ENCODE measurements around the gene RREB1. TPM values are rescaled to one million over a fixed set of nuclear protein-coding genes. Genes with fewer than 3 reads are reported as not detected.

RREB1 gene
- total RNA-seq, 1 donor from 2014 or later, result 29.3 TPM

- no peak overlapping the region for H3K4me3 ChIP-seq (ENCODE audit: low read depth, low read length)
- no peaks in the 10 kb centered on the region for H3K36me3 ChIP-seq (ENCODE audit: control insufficient read depth, insufficient read depth, low read length)
- no peak for DNase-seq (ENCODE audit: low read depth)
- TF ChIP-seq, protein P1, sequence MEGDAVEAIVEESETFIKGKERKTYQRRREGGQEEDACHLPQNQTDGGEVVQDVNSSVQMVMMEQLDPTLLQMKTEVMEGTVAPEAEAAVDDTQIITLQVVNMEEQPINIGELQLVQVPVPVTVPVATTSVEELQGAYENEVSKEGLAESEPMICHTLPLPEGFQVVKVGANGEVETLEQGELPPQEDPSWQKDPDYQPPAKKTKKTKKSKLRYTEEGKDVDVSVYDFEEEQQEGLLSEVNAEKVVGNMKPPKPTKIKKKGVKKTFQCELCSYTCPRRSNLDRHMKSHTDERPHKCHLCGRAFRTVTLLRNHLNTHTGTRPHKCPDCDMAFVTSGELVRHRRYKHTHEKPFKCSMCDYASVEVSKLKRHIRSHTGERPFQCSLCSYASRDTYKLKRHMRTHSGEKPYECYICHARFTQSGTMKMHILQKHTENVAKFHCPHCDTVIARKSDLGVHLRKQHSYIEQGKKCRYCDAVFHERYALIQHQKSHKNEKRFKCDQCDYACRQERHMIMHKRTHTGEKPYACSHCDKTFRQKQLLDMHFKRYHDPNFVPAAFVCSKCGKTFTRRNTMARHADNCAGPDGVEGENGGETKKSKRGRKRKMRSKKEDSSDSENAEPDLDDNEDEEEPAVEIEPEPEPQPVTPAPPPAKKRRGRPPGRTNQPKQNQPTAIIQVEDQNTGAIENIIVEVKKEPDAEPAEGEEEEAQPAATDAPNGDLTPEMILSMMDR (IDR thresholded peaks at IDR 0.05; ENCODE audit: insufficient read depth, low read length, poor library complexity, severe bottlenecking), result no peak
- H3K27me3 ChIP-seq (ENCODE audit: control insufficient read depth, insufficient read depth, low read length), result no peaks in the 10 kb centered on the region
Measured at GRCh38 chr6:7071405-7071804, 36.4 kb upstream of the RREB1 start.

GRCh38 chr6:7073082-7073820 lies 34.5 kb upstream of the RREB1 start:
- H3K36me3 ChIP-seq (ENCODE audit: control insufficient read depth, insufficient read depth, low read length), result no peaks in the 10 kb centered on the region
- TF ChIP-seq, protein P1 (IDR thresholded peaks at IDR 0.05; ENCODE audit: insufficient read depth, low read length, poor library complexity, severe bottlenecking), result no peak
- H3K27me3 ChIP-seq (ENCODE audit: control insufficient read depth, insufficient read depth, low read length), result no peaks in the 10 kb centered on the region
- no peak overlapping the region for H3K4me3 ChIP-seq (ENCODE audit: low read depth, low read length)
- DNase-seq (ENCODE audit: low read depth), result no peak

DNA sequence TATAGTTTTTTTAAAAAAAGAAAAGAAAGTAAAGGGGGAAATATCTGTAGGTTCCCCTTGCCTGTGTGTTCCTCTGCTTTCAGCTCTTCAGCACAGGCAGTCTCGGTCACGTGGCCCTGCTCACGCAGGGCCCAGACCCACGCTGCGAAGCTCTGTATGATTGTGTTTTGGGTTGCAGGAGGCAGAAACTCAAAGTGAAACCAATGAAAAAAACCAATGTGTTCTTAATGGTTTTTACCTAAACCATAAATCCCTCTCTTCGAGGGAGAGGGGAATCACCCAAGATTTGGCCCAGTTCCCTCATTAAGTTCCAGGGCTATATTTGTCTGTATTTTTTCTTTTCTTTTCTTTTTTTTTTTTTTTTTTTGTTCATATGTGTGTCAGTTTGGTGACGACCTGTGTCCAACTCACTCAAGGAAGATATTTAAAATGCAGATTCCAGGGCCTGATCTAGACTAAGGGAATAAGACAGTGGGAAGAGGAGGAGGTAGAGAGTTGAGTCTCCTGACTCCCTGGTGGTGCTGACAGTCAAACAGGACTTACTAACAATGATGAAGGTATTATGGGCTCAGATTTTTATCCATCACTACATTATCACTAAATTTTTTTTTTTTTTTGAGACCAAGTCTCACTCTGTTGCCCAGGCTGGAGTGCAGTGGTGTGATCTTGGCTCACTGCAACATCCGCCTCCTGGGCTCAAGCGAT lies 33.8 kb upstream of the RREB1 start:
- DNase-seq (ENCODE audit: low read depth), result no peak
- TF ChIP-seq, protein P1 (IDR thresholded peaks at IDR 0.05; ENCODE audit: insufficient read depth, low read length, poor library complexity, severe bottlenecking), result no peak
- Histone ChIP-seq H3K36me3 (ENCODE audit: control insufficient read depth, insufficient read depth, low read length) (no peaks in the 10 kb centered on the region), H3K27me3 (ENCODE audit: control insufficient read depth, insufficient read depth, low read length) (no peaks in the 10 kb centered on the region), H3K4me3 (ENCODE audit: low read depth, low read length) (no peak overlapping the region)

DNA sequence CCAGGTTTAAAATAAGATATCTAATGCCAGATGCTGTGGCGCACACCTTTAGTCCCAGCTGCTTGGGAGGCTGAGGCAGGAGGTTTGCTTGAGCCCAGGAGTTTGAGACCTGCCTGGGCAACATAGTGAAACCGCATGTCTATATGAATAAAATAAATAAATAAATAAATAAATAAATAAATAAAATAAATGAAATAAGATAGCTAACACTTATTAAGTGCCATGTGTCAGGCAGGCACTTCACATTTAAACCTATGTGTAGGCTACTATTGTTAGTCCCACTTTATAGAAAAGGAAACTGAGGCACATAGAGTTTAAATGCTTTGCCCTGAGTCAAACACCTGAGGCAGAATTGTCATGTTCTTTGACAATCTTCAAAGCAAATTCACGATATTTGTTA lies 32.9 kb upstream of the RREB1 start:
- DNase-seq (ENCODE audit: low read depth), result no peak
- H3K27me3 ChIP-seq (ENCODE audit: control insufficient read depth, insufficient read depth, low read length), result no peaks in the 10 kb centered on the region
- TF ChIP-seq, protein P1 (IDR thresholded peaks at IDR 0.05; ENCODE audit: insufficient read depth, low read length, poor library complexity, severe bottlenecking), result no peak

DNA sequence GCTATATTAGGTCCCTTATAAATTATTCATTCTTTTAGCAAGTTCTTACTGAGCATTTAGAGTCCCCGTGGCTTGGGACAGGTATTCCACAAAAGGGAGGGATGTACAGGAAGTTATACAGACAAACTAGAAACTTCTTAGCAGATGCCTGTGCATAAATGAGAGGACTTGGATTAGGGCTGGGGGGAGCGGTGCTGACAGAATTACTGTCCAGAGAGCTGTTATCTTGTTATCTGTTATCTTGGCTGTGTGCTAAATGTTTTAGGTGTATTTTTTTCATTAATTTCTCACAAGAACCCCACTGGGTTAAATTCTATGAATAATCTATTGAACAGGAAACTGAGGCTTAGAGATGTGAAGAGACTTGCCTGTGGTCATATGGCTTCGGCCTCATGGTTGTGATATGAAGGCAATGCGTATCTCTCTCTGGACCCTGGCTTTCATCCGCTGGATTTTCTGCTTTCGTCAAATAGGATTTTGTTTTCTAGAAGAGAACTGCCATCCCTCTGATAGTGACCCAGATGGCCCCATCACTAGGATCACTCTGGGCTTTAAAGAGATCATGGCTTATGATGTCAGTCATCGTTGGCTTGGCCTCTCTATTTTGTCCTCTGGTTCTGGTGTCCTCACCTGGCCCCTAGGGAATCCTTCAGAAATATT lies 32.3 kb upstream of the RREB1 start:
- TF ChIP-seq, protein P1 (IDR thresholded peaks at IDR 0.05; ENCODE audit: insufficient read depth, low read length, poor library complexity, severe bottlenecking), result no peak
- no peaks in the 10 kb centered on the region for H3K36me3 ChIP-seq (ENCODE audit: control insufficient read depth, insufficient read depth, low read length)
- no peak for DNase-seq (ENCODE audit: low read depth)
- H3K4me3 ChIP-seq (ENCODE audit: low read depth, low read length), result no peak overlapping the region
- H3K27me3 ChIP-seq (ENCODE audit: control insufficient read depth, insufficient read depth, low read length), result no peaks in the 10 kb centered on the region

More for the DNA sequence above, 32.9 kb upstream of the RREB1 start:
- Histone ChIP-seq H3K4me3 (ENCODE audit: low read depth, low read length) (no peak overlapping the region), H3K36me3 (ENCODE audit: control insufficient read depth, insufficient read depth, low read length) (no peaks in the 10 kb centered on the region)
